ENCODE measurements around the gene LAPTM5.

- TF ChIP-seq POLR2A (IDR thresholded peaks at IDR 0.05) (no peak), EP300 (IDR thresholded peaks at IDR 0.05) (no peak)
- TF ChIP-seq, protein P1, sequence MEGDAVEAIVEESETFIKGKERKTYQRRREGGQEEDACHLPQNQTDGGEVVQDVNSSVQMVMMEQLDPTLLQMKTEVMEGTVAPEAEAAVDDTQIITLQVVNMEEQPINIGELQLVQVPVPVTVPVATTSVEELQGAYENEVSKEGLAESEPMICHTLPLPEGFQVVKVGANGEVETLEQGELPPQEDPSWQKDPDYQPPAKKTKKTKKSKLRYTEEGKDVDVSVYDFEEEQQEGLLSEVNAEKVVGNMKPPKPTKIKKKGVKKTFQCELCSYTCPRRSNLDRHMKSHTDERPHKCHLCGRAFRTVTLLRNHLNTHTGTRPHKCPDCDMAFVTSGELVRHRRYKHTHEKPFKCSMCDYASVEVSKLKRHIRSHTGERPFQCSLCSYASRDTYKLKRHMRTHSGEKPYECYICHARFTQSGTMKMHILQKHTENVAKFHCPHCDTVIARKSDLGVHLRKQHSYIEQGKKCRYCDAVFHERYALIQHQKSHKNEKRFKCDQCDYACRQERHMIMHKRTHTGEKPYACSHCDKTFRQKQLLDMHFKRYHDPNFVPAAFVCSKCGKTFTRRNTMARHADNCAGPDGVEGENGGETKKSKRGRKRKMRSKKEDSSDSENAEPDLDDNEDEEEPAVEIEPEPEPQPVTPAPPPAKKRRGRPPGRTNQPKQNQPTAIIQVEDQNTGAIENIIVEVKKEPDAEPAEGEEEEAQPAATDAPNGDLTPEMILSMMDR (IDR thresholded peaks at IDR 0.05) = no peak
Measured at GRCh38 chr1:30743584-30744059, 14.0 kb downstream of the LAPTM5 start.
